HepG2 (cell line): ENCODE data around the gene TBL3. TPM values are rescaled to one million over a fixed set of nuclear protein-coding genes. Genes with fewer than 3 reads are reported as not detected.

Experiments
- BCL6 ChIP-seq: IDR thresholded peaks from 2 replicates; pipeline ENCODE4 v1.6.1; 2016; ENCODE audit warnings: missing genetic modification reagents, missing compliant biosample characterization
- BHLHE40 ChIP-seq: IDR thresholded peaks from 2 replicates; pipeline ENCODE4 v1.6.1; 2011; ENCODE audit warnings: low read length, improper control_type of control experiment
- CBX1 ChIP-seq: IDR thresholded peaks from one replicate; pipeline ENCODE4 v1.6.1; 2016; ENCODE audit warnings: antibody characterized with exemption, low read depth
- CHD4 ChIP-seq: fragments of 200-600 bp; sonication (generic); IDR thresholded peaks from 2 replicates; pipeline ENCODE4 v1.7.0; 2017; ENCODE audit warnings: mild to moderate bottlenecking, low read length, borderline replicate concordance
- HDAC1 ChIP-seq: sonication (generic); formaldehyde crosslinking; IDR thresholded peaks from 2 replicates; pipeline ENCODE4 v1.5.1; 2020; ENCODE audit warnings: mild to moderate bottlenecking, missing genetic modification reagents
- HNRNPUL1 ChIP-seq: fragments of 200-400 bp; formaldehyde crosslinking; IDR thresholded peaks from 2 replicates; pipeline ENCODE4 v1.6.1; 2017; ENCODE audit warnings: low read depth, mild to moderate bottlenecking, low read length, moderate library complexity
- JARID2 ChIP-seq: sonication (generic); formaldehyde crosslinking; IDR thresholded peaks from 2 replicates; pipeline ENCODE4 v1.8.1; 2023; ENCODE audit warnings: missing genetic modification reagents, inconsistent platforms; ENCODE audit not compliant: insufficient replicate concordance
- MIER3 ChIP-seq: IDR thresholded peaks from 2 replicates; pipeline ENCODE4 v1.6.1; 2016; ENCODE audit warnings: missing compliant biosample characterization, borderline replicate concordance
- NBN ChIP-seq: fragments of 450-650 bp; conservative IDR thresholded peaks from 2 replicates; pipeline ENCODE4 v1.6.1; 2017
- NFKBIZ ChIP-seq: IDR thresholded peaks from 2 replicates; pipeline ENCODE4 v1.6.1; 2018; ENCODE audit warnings: missing genetic modification reagents, missing compliant biosample characterization
- PHF20 ChIP-seq: sonication (generic); formaldehyde crosslinking; IDR thresholded peaks from 2 replicates; pipeline ENCODE4 v1.5.0; 2020; ENCODE audit warnings: mild to moderate bottlenecking, missing genetic modification reagents
- POLR2AphosphoS5 ChIP-seq: IDR thresholded peaks from 2 replicates; pipeline ENCODE4 v1.6.1; 2012; ENCODE audit warnings: low read depth, low read length
- SOX13 ChIP-seq, 3 experiments: fragments of 450-650 bp in 1 of 3; sonication (generic) in 1 of 3; formaldehyde crosslinking in 1 of 3; IDR thresholded peaks in 2 of 3; conservative IDR thresholded peaks in 1 of 3; 2 replicates each; pipeline versions ENCODE4 v1.5.0 to v1.6.1; 2016 to 2020; ENCODE audit warnings: antibody characterized with exemption in 1 of 3, mild to moderate bottlenecking in 1 of 3, missing compliant biosample characterization in 1 of 3, missing genetic modification reagents in 1 of 3, moderate library complexity in 1 of 3
- TAF1 ChIP-seq: sonication (generic); formaldehyde crosslinking; IDR thresholded peaks from 2 replicates; pipeline ENCODE4 v1.4.0; 2020; ENCODE audit warnings: missing genetic modification reagents
- ZNF260 ChIP-seq: sonication (generic); formaldehyde crosslinking; IDR thresholded peaks from 2 replicates; pipeline ENCODE4 v1.4.0; 2020; ENCODE audit warnings: missing genetic modification reagents, low read depth, mild to moderate bottlenecking, borderline replicate concordance
- ZNF3 ChIP-seq: IDR thresholded peaks from 2 replicates; pipeline ENCODE4 v1.7.0; 2017; ENCODE audit warnings: inconsistent platforms
- ZNF350 ChIP-seq: sonication (generic); formaldehyde crosslinking; IDR thresholded peaks from 2 replicates; pipeline ENCODE4 v1.4.0; 2020; ENCODE audit warnings: mild to moderate bottlenecking, low read depth, missing genetic modification reagents, borderline replicate concordance
- ZNF776 ChIP-seq: sonication (generic); formaldehyde crosslinking; IDR thresholded peaks from 2 replicates; pipeline ENCODE4 v1.4.0; 2020; ENCODE audit warnings: mild to moderate bottlenecking, missing genetic modification reagents
- ZZZ3 ChIP-seq: sonication (generic); formaldehyde crosslinking; IDR thresholded peaks from 2 replicates; pipeline ENCODE4 v1.4.0; 2020; ENCODE audit warnings: missing genetic modification reagents, mild to moderate bottlenecking, borderline replicate concordance
- polyA plus RNA-seq, 8 experiments: library from polyadenylated mRNA; depleted of rRNA in 3 of 8; stranded (reverse) in 7 of 8; unstranded in 1 of 8; fragments of >200 nt; fragmentation: Illumina TruSeq in 4 of 8; extraction: Trizol in 4 of 8; gene quantifications; 2 replicates each; pipeline versions ENCODE4 v1.2.1 to v1.2.3, GENCODE V29; 2011 to 2016; ENCODE audit warnings: low read depth in 4 of 8, missing spikeins in 1 of 8, mixed read lengths in 1 of 8; ENCODE audit not compliant: insufficient read depth in 1 of 8
- total RNA-seq, 5 experiments: library from RNA; depleted of rRNA; stranded (reverse); fragments of >200 nt; fragmentation: Illumina TruSeq; extraction: Trizol; gene quantifications; 2 replicates each; pipeline ENCODE4 v1.2.3, GENCODE V29; 2016; ENCODE audit warnings: low read depth in 1 of 5
- TF ChIP-seq, protein P1 (sequence below): IDR thresholded peaks from 2 replicates; pipeline ENCODE4 v1.6.1; 2016
- TF ChIP-seq, protein P2 (sequence below): sonication (generic); formaldehyde crosslinking; IDR thresholded peaks from 2 replicates; pipeline ENCODE4 v1.4.0; 2020; ENCODE audit warnings: missing genetic modification reagents
- TF ChIP-seq, protein P3 (sequence below): sonication (generic); formaldehyde crosslinking; IDR thresholded peaks from 2 replicates; pipeline ENCODE4 v1.4.0; 2020; ENCODE audit warnings: mild to moderate bottlenecking, missing genetic modification reagents
- TF ChIP-seq, protein P4 (sequence below): sonication (generic); formaldehyde crosslinking; IDR thresholded peaks from 2 replicates; pipeline ENCODE4 v1.5.0; 2020; ENCODE audit warnings: missing genetic modification reagents
- TF ChIP-seq, protein P5 (sequence below): sonication (generic); formaldehyde crosslinking; IDR thresholded peaks from 2 replicates; pipeline ENCODE4 v1.8.1; 2023; ENCODE audit warnings: mild to moderate bottlenecking, missing genetic modification reagents

The TBL3 gene
- total and polyA plus RNA-seq, 2 of the 13 experiments (the other 11 are each of a cell fraction or from before 2014, with no cell fraction given) = 16.8 to 38.0 TPM

DNA sequence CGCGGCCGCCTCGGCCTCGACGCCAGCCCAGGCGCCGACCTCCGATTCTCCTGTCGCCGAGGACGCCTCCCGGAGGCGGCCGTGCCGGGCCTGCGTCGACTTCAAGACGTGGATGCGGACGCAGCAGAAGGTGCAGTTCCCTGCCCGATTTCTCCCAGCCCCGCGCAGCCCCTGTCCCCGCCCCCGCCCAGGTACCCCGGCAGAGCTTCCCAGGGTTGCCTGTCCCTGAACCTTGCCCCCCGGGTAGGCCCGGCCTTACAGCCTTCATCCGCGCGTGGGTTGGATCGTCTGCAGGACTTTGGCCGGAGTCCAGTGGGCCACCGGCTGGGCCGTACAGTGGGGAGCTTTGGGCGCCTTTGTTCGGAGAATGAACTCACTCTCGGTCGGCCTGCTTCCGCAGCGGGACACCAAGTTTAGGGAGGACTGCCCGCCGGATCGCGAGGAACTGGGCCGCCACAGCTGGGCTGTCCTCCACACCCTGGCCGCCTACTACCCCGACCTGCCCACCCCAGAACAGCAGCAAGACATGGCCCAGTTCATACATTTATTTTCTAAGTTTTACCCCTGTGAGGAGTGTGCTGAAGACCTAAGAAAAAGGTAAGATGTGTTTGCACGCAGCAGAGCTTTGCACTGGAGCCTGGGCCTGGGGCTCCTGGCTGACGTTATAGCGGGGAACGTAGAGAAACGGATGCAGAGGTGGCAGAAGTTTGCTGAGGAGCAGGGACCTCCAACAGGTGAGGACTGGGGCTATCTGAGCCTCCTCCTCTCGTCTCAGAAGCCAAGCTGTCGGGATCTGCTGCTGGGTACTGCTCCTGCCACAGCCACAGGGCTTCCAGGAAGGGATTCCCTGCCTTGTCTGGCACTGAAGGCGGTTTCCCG, 12.7 kb downstream of the TBL3 start (continued):
- TF ChIP-seq, protein P1, sequence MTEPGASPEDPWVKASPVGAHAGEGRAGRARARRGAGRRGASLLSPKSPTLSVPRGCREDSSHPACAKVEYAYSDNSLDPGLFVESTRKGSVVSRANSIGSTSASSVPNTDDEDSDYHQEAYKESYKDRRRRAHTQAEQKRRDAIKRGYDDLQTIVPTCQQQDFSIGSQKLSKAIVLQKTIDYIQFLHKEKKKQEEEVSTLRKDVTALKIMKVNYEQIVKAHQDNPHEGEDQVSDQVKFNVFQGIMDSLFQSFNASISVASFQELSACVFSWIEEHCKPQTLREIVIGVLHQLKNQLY (CRISPR knock-in tag) = no peak
- TF ChIP-seq PHF20 (CRISPR knock-in tag) (no peak; the same call in 1 of the 2 replicates), MIER3 (no peak), JARID2 (CRISPR knock-in tag) (no peak), TAF1 (CRISPR knock-in tag) (peak; percentile 29; the same call in 1 of the 2 replicates), BHLHE40 (no peak), CBX1 (no peak), ZNF776 (CRISPR knock-in tag) (no peak), NFKBIZ (CRISPR knock-in tag) (no peak), POLR2AphosphoS5 (peak; percentile 12), ZNF3 (CRISPR knock-in tag) (no peak), CHD4 (no peak), SOX13 (IDR thresholded peaks at IDR 0.05) (no peak), SOX13 (CRISPR knock-in tag; conservative IDR thresholded peaks at IDR 0.05 in 1 of 2, IDR thresholded peaks at IDR 0.05 in 1 of 2) (no peak), ZNF260 (no peak), ZNF350 (0 out of 2 replicates have a peak, but pooled peaks have one; percentile 56), ZZZ3 (CRISPR knock-in tag) (peak; percentile 53; the same call in 1 of the 2 replicates), NBN (no peak), HDAC1 (CRISPR knock-in tag) (peak; percentile 79), BCL6 (CRISPR knock-in tag) (no peak), HNRNPUL1 (no peak)
- TF ChIP-seq, protein P2, sequence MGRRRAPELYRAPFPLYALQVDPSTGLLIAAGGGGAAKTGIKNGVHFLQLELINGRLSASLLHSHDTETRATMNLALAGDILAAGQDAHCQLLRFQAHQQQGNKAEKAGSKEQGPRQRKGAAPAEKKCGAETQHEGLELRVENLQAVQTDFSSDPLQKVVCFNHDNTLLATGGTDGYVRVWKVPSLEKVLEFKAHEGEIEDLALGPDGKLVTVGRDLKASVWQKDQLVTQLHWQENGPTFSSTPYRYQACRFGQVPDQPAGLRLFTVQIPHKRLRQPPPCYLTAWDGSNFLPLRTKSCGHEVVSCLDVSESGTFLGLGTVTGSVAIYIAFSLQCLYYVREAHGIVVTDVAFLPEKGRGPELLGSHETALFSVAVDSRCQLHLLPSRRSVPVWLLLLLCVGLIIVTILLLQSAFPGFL = no peak
- TF ChIP-seq, protein P3, sequence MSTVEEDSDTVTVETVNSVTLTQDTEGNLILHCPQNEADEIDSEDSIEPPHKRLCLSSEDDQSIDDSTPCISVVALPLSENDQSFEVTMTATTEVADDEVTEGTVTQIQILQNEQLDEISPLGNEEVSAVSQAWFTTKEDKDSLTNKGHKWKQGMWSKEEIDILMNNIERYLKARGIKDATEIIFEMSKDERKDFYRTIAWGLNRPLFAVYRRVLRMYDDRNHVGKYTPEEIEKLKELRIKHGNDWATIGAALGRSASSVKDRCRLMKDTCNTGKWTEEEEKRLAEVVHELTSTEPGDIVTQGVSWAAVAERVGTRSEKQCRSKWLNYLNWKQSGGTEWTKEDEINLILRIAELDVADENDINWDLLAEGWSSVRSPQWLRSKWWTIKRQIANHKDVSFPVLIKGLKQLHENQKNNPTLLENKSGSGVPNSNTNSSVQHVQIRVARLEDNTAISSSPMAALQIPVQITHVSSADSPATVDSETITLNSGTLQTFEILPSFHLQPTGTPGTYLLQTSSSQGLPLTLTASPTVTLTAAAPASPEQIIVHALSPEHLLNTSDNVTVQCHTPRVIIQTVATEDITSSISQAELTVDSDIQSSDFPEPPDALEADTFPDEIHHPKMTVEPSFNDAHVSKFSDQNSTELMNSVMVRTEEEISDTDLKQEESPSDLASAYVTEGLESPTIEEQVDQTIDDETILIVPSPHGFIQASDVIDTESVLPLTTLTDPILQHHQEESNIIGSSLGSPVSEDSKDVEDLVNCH (CRISPR knock-in tag) = no peak
- TF ChIP-seq, protein P4, sequence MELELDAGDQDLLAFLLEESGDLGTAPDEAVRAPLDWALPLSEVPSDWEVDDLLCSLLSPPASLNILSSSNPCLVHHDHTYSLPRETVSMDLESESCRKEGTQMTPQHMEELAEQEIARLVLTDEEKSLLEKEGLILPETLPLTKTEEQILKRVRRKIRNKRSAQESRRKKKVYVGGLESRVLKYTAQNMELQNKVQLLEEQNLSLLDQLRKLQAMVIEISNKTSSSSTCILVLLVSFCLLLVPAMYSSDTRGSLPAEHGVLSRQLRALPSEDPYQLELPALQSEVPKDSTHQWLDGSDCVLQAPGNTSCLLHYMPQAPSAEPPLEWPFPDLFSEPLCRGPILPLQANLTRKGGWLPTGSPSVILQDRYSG (CRISPR knock-in tag) = no peak
- TF ChIP-seq, protein P5, sequence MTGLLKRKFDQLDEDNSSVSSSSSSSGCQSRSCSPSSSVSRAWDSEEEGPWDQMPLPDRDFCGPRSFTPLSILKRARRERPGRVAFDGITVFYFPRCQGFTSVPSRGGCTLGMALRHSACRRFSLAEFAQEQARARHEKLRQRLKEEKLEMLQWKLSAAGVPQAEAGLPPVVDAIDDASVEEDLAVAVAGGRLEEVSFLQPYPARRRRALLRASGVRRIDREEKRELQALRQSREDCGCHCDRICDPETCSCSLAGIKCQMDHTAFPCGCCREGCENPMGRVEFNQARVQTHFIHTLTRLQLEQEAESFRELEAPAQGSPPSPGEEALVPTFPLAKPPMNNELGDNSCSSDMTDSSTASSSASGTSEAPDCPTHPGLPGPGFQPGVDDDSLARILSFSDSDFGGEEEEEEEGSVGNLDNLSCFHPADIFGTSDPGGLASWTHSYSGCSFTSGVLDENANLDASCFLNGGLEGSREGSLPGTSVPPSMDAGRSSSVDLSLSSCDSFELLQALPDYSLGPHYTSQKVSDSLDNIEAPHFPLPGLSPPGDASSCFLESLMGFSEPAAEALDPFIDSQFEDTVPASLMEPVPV = no peak
